ENCODE measurements around the gene TTYH2.

Gene TTYH2

DNA sequence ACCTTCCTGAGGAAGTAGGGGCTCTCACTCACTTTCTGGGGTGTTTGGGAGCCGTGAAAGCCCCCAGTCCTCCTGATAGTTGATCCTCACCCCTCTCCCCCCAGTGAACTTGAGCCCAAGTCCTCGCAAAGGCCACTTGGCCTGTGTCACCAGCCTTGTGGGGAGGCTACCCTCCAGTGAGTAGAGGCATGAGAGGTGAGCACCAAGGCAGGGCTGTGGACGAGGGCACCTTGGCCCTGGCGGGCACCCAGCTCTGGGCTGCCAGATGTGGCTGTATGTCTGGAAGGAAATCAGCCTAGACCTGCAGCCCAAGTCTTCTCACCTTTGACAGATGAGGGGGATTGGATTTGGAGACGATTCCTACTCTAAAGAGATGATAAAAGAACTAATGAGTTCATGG is 3.1 kb downstream of the TTYH2 start:
- DNase-seq = no peak

GRCh38 chr17:74217037-74217730 is 3.8 kb downstream of the TTYH2 start:
- DNase-seq = no peak

DNA sequence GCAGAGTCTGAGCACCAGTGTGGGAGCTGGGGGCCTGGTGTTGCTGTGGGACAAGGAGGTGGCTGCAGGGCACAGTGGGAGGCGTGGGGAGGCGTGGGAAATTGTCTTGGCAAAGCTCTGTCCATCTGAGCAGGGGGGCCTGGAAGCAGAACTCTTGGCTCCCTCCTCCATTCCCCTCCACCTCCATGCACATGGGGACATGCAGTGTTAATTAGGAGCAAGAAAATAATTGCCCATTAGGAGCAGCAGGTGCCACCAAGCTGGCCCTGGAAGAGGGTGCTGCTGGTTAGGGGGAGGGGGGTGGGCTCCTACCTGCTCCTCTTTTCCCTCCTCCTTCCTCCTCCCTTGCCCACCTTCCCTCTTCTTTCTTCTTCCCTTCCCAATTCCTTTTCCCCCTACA is 4.5 kb downstream of the TTYH2 start:
- DNase-seq = no peak

DNA sequence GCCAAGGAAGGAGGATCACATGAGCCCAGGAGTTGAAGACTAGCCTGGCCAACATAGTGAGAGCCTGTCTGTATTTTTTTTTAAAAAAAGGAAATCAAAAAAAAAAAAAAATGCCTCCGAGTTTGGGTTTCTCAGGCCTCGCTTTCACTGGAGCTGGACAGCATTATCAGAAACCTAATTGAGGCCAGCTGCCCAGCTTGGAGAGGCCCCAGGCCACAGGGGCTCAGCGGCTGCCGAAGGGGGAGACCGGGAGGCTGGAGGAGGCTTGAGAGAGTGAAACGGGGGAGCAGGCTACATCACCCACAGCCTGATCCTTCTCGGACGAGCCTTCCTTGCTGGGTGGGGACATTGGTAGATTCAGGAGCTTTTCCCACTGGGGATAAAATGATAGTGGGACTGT is 5.1 kb downstream of the TTYH2 start:
- no peak for DNase-seq

DNA sequence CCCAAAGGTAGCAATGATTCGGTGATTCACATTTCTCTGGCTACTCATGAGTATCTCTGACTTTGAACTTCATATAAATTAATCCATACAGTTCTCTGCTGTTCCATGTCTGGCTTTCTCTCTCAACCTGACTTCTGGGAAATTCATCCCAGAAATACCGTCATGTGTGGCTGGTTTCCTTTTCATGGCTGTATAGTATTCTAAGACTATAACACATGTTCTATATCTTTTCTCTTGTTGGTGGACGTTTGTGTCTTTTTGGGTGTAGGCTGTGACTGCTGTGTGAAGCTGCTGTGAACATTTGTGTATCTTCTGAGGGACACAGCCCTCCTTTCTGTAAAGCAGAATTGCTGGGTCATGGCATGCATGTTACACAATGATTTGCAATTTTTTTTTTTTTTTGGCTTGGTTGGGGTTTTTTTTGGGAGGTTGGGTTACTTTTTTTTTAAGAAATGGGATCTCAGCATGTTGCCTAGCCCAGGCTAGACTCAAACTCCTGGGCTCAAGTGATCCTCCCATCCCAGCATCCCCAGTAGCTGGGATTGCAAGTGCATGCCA is 6.3 kb downstream of the TTYH2 start:
- no peak for DNase-seq

DNA sequence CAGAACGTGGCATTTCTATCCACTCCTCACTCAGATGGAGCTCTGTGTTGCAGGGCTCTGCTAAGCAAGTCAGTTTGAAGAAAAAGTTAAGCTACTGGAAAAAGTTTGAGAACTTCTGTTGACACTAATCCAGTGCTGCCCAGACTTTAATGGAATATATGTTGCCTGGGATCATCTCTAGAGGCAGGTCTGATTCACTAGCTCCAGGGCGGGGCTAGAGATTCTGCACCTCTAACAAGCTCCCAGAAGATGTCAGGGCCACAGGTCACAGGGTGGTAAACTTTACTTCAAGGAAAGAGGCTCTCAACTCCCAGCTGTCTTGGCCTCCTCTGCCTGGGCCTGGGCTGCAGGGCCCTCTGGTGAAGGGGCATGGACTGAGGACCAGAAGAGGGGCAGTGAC is 6.8 kb downstream of the TTYH2 start:
- no peak for DNase-seq

DNA sequence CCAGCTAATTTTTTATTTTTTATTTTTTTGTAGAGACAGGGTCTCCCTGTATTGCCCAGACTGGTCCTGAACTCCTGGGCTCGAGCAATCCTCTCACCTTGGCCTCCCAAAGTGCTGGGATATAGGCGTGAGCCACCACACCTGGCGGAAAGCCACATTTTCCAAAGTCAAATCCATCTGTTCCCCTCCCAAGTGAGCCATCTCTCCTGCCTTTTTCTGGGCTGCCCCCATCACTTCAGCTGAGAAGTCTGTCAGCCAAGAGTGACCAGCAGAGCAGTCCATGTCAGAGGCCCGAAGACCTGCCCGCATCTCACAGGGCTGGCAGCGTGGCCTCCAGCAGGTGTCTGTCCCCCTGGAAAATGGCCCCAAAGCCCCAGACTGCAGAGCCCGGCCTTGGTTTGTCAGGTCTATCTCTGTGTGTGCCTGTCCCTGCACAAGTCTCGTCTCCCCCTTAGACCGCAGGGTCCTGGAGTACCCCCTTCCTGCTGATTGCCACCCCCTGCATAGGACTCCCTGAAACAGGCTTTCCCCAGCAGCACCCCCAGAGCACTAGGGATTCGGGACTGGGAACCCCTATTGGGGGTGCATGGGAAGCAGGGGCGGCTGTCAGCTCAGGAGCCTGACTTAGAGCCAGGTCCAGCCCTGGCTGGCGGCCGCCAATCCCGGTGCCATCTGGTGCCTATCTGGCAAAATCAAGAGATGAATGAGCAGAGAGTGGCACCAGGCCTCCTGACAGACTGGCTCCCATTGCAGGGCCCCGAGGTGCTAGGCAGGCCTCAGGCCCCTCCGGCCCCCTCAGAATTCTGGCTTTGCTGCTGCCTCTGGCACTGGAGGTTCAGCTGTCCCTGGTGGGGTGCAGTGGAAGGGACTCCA is 7.8 kb downstream of the TTYH2 start:
- no peak for DNase-seq

GRCh38 chr17:74222399-74222798 is 9.0 kb downstream of the TTYH2 start:
- no peak for DNase-seq

DNA sequence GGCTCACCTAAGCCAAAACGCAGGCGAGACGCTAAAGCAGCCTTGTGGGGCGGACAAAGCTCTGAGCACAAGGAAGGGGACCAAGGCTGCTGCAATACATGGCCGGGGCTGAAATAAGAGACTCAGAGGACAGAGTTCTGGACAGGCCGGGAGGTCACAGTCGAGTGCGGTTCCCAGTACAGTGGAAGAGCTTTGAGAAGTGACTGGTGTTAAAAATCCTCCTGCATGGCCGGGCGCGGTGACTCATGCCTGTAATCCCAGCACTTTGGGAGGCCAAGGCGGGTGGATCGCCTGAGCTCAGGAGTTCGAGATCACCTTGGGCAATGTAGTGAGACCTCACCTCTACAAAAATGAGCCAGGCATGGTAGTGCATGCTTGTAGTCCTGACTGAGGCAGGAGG is 10.5 kb downstream of the TTYH2 start:
- no peak for DNase-seq

DNA sequence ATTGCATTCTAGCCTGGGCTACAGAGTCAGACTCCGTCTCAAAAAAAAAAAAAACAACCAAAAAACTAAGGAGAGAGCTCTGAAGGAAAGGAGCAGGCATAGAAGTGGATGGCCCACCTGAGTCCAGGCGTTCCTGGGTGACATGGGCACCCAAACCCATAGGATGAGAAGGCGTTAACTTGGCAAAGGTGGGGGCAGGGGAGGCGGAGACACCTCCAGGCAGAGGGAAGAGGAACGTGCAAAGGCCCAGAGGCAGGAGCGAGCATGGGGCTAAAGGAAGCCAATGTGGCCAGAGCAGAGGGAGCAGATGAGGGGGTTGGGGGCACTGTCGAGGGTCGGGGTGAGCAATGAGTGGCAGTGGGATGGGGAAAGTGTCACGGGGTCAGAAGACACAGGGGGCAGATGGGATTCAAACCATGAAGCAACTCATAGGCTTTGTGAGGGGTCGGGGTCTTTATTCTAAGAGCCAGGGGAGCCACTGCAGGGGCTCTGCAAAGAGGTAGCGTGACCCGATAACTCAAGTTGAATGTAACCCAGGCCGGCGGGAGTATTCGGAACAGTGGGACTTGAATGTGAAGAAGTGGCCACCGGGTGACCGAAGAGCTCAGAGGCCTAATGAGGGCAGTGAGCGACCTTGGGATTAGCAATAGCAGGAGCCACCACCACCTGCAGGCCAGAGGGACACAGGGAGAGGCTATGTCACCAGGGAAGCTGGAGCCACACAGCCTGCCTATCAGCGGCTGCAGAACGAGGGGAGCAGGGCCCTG is 11.8 kb downstream of the TTYH2 start:
- no peak for DNase-seq

DNA sequence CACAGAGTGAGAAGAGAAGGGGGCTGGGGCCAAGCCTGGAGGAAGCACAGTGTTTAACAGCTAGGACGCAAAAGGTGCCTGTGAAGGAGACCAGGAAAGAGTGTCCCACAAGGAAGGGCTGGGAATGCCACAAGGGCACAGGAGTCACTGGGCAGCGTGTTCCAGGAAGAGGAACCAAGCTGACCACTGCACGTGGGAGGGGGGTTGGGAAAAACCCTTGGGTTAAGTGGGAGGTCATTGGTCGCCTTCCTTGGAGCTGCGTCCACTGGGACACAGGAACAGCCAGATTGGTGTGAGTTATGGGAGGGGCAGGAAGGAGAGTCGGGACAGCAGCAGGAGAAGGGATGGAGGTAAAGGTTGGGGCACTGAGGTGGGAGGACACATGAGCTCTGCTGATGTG is 12.9 kb downstream of the TTYH2 start:
- no peak for DNase-seq

DNA sequence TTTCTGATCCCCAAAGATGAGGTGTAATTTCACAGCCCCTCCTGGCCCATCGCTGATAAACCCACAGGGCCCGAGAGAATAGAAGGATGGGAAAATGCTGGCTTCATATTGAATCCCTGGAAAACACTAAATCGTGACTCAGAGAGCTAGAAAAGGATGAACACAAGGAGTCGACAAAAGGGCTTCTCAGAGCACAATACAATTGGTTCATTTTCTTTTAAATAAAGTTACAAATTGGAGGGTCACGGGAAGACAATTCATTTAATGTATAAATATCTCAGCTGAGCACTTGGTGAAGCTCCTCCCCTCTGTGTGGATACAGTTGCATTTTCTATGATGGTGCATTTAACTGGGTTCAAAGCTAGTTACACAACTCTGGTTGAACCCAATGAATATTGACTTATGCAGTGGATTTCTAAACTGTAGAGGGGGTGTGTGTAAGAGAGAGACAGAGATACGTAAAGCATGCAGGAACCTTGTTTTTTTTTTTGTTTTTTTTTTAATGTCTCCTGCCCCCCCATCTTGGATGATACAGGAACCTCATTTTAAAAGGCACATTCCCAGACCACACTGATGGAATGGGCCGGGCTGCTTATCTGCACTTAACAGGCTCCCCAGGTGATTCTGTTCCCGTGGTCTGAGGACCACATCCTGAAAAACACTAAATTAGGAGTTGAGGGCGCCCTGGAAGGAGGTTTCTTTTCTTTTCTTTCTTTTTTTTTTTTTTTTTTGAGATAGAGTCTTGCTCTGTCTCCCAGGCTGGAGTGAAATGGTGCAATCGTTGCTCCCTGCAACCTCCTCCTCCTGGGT is 14.1 kb downstream of the TTYH2 start:
- no peak for DNase-seq

DNA sequence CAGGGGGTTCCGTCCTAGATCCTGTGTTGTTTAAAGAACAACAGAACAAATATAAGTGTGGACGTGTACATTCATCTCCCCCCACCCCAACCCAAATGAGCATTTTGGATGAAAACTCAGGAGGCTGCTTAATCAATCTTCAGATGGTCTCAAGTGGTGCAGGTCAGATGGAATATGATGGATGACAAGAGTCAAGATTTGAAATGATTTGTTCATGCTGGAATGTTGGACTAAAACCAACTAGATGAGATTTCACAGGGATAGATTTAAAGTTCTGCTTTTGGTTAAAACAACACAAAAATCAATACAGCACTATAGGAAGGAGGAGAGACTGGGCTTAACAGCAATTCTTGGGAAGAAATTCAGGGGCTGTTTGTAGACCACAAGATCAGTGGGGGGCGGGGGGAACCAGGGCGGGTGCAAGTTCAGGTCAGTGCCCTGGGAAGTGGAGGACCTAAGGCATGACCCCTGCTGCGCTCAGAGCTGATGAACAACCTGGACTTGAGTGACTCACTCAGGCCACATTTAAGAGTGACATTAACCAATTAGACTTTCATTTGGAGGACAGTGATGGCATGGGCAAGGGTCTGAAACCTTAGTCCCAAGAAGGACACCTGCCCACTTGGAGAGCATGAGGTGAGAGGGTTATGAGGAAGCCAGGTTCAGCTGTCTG is 15.1 kb downstream of the TTYH2 start:
- DNase-seq = no peak

DNA sequence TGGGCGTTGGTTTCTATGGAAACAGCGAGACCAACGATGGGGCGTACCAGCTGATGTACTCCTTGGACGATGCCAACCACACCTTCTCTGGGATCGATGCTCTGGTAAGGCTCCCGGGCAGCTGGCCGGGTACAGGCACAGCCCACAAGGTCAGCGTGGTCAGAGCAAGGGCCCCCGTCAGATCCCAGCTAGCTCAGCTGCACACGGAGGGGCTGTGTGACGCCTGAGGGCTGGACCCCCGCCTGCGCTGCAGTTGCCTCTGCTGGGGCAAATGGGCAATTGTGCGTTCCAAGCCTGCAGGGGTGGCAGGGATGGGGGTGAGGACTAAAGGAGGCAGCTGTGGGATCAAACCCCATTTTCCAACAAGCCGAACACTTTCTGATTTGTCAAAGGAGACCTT is 17.5 kb downstream of the TTYH2 start:
- DNase-seq = no peak

DNA sequence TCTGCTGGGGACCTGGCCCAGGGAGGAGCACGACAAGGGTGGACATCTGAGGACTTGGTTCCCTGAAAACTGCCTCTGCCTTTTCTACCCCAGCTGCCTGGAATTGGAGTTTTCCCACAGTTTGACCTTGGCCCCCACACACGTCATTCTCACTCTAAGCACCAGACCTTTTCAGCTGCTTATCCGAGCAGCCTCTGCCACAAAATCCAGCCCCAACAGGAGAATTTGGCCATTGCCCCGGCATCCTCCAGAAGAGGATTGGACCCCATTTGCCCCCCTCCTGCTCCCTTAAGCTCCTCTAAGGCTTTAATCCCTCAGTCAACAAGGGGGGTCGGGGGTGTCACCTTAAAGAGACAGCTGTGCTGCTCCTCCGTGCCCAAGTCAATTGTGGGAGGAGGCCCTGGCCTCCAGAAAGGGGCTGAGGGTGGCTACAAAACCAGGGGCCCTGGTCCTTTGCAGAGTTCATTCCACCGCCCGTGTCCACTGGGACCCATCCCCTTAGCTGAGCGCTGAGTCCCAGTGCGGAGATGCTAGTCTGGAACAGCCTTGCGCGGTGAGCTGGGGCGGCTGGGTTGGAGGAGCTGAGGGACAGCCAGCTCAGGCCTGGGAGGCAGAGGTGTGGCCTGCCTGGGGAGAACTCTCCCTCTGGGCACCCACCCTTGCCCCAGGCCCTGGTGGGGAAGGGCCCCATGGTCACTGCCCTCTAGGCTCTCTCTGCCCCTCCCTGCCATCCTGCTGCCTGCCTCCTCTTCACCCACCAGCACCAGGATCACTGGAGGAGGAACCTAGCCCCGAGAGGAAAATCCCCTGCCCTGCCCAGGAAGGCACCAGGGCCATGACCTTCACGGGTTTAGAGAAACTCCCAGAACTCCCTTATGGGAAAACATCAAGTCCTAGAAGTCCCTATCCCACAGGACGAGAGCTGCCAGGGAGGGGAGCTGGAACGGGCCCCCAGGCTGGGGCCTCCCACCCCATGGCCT is 18.8 kb downstream of the TTYH2 start:
- DNase-seq = no peak

GRCh38 chr17:74233937-74234336 is 20.6 kb downstream of the TTYH2 start:
- DNase-seq = no peak

DNA sequence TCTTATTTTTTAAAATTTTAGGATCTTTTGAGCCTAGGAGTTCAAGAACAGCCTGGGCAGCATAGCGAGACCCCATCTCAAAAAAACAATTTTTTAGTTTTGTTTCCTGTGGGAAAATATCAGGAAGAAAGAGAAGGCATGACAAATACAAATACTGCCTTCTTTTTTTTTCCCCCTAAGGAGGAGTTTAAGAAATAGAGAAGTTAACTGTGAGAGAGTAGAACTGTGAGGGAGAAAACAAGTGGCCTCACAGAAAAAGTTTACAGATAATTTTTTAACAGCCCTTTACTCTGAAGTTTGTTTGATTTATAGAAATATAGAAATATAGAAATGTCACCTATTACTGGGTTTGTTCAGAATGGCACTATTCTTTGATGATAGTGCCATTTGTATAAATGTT is 21.1 kb downstream of the TTYH2 start:
- no peak for DNase-seq

- no peak for DNase-seq
Observed at GRCh38 chr17:74235040-74235581, 21.7 kb downstream of the TTYH2 start.

DNA sequence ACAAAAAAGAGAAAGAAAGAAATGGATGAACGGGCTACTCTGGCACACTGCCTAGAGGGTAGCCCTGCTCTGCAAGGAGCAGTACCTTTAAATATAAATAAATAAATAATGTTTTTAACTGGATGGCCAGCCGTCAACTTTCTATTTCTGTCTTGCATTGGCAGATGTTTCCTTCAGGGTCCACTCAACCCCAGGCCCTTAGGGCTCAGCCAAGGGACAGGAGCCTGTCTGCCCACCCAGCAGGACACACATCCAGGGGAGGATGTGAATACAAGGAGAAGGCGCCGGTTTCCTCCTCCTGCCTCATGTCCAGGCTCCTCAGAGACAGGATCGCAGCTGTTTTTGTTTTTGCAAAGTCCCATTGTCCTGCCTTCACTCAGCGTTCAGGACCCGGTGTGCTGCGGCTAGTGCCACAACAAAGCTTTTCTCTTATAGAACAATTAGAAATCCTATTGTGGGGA is 22.6 kb downstream of the TTYH2 start:
- DNase-seq = no peak

DNA sequence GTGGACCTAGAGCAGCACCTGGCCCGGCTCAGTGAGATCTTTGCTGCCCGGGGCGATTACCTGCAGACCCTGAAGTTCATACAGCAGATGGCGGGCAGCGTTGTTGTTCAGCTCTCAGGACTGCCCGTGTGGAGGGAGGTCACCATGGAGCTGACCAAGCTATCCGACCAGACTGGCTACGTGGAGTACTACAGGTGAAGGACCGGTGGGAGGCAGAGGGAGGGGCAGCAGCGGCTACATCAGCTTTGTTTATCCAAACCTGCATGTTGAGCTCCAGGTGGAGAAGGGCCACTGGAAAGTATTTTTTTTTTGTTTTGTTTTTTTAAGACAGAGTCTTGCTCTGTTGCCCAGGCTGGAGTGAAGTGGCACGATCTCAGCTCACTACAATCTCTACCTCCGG is 23.9 kb downstream of the TTYH2 start:
- no peak for DNase-seq

All from GF-D8 (cell line).